Colonic mucosa (tissue), 4 donors: ENCODE data around the gene FTO. TPM values are rescaled to one million over a fixed set of nuclear protein-coding genes. Genes with fewer than 3 reads are reported as not detected.

Experiments used
- DNase-seq: peaks from one replicate; pipeline ENCODE4 v3.0.0-alpha.2; 2020
- H3K27ac ChIP-seq: fragments of 200-600 bp; one replicate; pipeline ENCODE4 v1.8.0; 2021
- H3K27me3 ChIP-seq: fragments of 200-600 bp; one replicate; pipeline ENCODE4 v1.8.0; 2021
- H3K36me3 ChIP-seq: fragments of 200-600 bp; one replicate; pipeline ENCODE4 v1.8.0; 2021
- H3K4me1 ChIP-seq: fragments of 200-600 bp; one replicate; pipeline ENCODE4 v1.8.0; 2021; ENCODE audit warnings: mild to moderate bottlenecking
- H3K4me3 ChIP-seq: fragments of 200-600 bp; one replicate; pipeline ENCODE4 v1.8.0; 2021
- H3K9ac ChIP-seq, 2 donors: one replicate each; pipeline ENCODE4 v1.7.0; 2013; ENCODE audit warnings: control low read depth in 2 of 2, low read depth in 2 of 2, low read length in 2 of 2
- H3K9me3 ChIP-seq: fragments of 200-600 bp; one replicate; pipeline ENCODE4 v1.8.0; 2021
- intact Hi-C: fragments of 100-400 bp; cut with DNase I; formaldehyde crosslinking; loops from one replicate; pipeline ENCODE4 v1.14.1; 2022
- total RNA-seq, 2 donors: library from RNA; stranded (reverse); fragmentation: NEBNext Ultra II Directional in 1 of 2; extraction: Animal tissue kit (Norgen Biotek cat#: 25700) in 1 of 2; gene quantifications; one replicate each; pipeline ENCODE4 v1.2.1, GENCODE V29; 2021
- TF ChIP-seq, protein P1 (sequence below): fragments of 200-600 bp; IDR thresholded peaks from one replicate; pipeline ENCODE4 v1.8.0; 2022; ENCODE audit warnings: antibody characterized with exemption, mild to moderate bottlenecking
- donor health status: healthy.
- donor health status: DM: no; HTN: no; CAD: no.
- donor health status: DM: no; HTN: no; CAD: no.

The FTO gene
- total RNA-seq, 2 donors from 2014 or later = 38.3 to 39.2 TPM

- DNase-seq = no peak
- TF ChIP-seq, protein P1, sequence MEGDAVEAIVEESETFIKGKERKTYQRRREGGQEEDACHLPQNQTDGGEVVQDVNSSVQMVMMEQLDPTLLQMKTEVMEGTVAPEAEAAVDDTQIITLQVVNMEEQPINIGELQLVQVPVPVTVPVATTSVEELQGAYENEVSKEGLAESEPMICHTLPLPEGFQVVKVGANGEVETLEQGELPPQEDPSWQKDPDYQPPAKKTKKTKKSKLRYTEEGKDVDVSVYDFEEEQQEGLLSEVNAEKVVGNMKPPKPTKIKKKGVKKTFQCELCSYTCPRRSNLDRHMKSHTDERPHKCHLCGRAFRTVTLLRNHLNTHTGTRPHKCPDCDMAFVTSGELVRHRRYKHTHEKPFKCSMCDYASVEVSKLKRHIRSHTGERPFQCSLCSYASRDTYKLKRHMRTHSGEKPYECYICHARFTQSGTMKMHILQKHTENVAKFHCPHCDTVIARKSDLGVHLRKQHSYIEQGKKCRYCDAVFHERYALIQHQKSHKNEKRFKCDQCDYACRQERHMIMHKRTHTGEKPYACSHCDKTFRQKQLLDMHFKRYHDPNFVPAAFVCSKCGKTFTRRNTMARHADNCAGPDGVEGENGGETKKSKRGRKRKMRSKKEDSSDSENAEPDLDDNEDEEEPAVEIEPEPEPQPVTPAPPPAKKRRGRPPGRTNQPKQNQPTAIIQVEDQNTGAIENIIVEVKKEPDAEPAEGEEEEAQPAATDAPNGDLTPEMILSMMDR = no peak
- Histone ChIP-seq H3K36me3 (no peaks in the 10 kb centered on the region), H3K27ac (no peak overlapping the region), H3K27me3 (no peaks in the 10 kb centered on the region), H3K4me1 (no peaks in the 10 kb centered on the region), H3K9ac (no peak overlapping the region), H3K4me3 (no peak overlapping the region), H3K9me3 (no peaks in the 10 kb centered on the region)
- intact Hi-C loops = no loop called here
Measured at GRCh38 chr16:54142787-54143186, 438.8 kb downstream of the FTO start.

GRCh38 chr16:54143410-54143809 lies 439.5 kb downstream of the FTO start:
- intact Hi-C loops = no loop called here
- Histone ChIP-seq H3K27me3 (no peaks in the 10 kb centered on the region), H3K4me1 (no peaks in the 10 kb centered on the region), H3K9me3 (no peaks in the 10 kb centered on the region), H3K36me3 (no peaks in the 10 kb centered on the region), H3K9ac (no peak overlapping the region), H3K4me3 (no peak overlapping the region), H3K27ac (no peak overlapping the region)
- TF ChIP-seq, protein P1 = no peak
- no peak for DNase-seq

DNA sequence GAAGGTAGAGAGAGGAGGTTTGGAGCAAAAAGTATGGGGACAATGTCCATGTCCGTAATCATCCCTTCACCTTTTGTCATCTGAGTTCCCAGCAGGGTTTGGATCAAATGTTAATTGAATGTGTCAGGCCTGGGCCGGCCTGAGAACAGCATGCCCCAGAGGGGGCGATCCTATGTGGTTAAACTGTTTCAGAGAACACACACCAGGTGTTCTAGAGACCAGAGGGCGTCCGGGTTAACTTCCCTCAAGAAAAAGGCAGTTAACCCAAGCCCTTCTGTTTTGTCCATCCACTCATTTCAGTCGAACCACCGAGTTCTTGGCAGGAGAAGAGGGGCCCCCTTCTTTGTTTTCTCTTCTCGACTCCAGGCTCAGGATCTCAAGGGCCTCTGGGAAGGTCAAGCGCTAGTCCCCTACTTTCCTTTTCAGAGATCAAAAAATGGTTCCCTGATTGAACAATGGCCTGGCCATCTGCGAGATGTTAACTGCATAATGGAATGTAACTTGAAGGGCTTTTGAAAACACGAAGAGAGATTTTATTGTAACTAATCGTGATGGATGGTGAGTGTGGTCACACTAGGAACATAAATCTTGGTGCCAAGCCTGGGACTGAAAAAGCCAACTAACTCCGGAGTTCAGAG lies 440.1 kb downstream of the FTO start:
- H3K4me1 ChIP-seq = no peaks in the 10 kb centered on the region
- no peaks in the 10 kb centered on the region for H3K9me3 ChIP-seq
- TF ChIP-seq, protein P1 = no peak
- H3K27ac ChIP-seq = no peak overlapping the region
- no peaks in the 10 kb centered on the region for H3K36me3 ChIP-seq
- no peak overlapping the region for H3K9ac ChIP-seq
- no peak overlapping the region for H3K4me3 ChIP-seq
- H3K27me3 ChIP-seq = no peaks in the 10 kb centered on the region
- DNase-seq = no peak
- intact Hi-C loops = no loop called here

GRCh38 chr16:54144572-54144947 lies 440.6 kb downstream of the FTO start:
- Histone ChIP-seq H3K4me1 (no peaks in the 10 kb centered on the region), H3K4me3 (no peak overlapping the region), H3K27ac (no peak overlapping the region), H3K36me3 (no peaks in the 10 kb centered on the region), H3K9ac (no peak overlapping the region), H3K9me3 (no peaks in the 10 kb centered on the region), H3K27me3 (no peaks in the 10 kb centered on the region)
- intact Hi-C loops = no loop called here
- TF ChIP-seq, protein P1 = no peak
- DNase-seq = no peak

DNA sequence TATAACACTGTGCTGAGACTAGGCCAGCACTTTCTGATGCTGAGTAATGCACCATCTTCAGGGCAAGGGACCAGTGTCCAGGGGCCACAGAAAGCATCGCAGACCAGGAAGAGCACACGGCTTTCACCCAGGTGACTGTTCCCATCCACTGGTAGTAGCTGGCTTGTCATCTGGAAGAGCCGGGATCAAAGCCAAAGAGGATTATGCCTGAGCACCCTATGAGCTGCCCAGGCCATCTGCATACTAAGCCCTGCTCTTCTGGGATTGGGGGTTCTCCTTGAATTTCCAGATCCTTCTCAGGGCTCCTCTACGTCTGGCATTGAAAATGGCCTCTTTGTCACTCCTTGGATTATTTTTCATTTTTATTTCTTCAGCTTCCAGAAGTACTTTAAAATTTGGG lies 441.9 kb downstream of the FTO start:
- DNase-seq = no peak
- H3K27me3 ChIP-seq = no peaks in the 10 kb centered on the region
- H3K9me3 ChIP-seq = no peaks in the 10 kb centered on the region
- no peak overlapping the region for H3K9ac ChIP-seq
- TF ChIP-seq, protein P1 = no peak
- H3K36me3 ChIP-seq = no peaks in the 10 kb centered on the region
- H3K4me1 ChIP-seq = no peaks in the 10 kb centered on the region
- no peak overlapping the region for H3K4me3 ChIP-seq
- no peak overlapping the region for H3K27ac ChIP-seq
- intact Hi-C loops = no loop called here
